BJ (cell line): Measurements from ENCODE around the gene MXRA8. TPM values are rescaled to one million over a fixed set of nuclear protein-coding genes. Genes with fewer than 3 reads are reported as not detected.
"Not testable (repeated sequence)": the region's sequence is repeated elsewhere in the genome, so short reads cannot be mapped to it uniquely, and the experiment has no call there.

ENCODE experiments used
- CTCF ChIA-PET: fragments of 350-600 bp; formaldehyde crosslinking; extraction: SDS; loops from one replicate; lab custom pipeline; 2021; ENCODE audit warnings: antibody characterized with exemption, inconsistent platforms; lab: Yijun Ruan, JAX
- POLR2A ChIA-PET: fragments of 300-600 bp; sonication (Branson Sonifier 250); formaldehyde crosslinking; extraction: SDS; loops from one replicate; lab custom pipeline; 2021; ENCODE audit warnings: antibody characterized with exemption; lab: Charles Lee
- DNase-seq: peaks from one replicate; pipeline ENCODE4 v3.0.0-alpha.2; 2011; ENCODE audit warnings: low read depth
- H3K27me3 ChIP-seq: 2 replicates; pipeline ENCODE4 v1.6.0; 2011; ENCODE audit warnings: low read length; ENCODE audit not compliant: control insufficient read depth, insufficient read depth
- H3K36me3 ChIP-seq: 2 replicates; pipeline ENCODE4 v1.5.1; 2011; ENCODE audit warnings: low read length; ENCODE audit not compliant: control insufficient read depth, insufficient read depth
- H3K4me3 ChIP-seq: 2 replicates; pipeline ENCODE4 v1.5.1; 2011; ENCODE audit warnings: low read depth, mild to moderate bottlenecking, control low read depth, low read length
- CTCF ChIP-seq: IDR thresholded peaks from 2 replicates; pipeline ENCODE4 v1.5.1; 2011; ENCODE audit warnings: low read depth, mild to moderate bottlenecking, control low read depth, inconsistent platforms, low read length, moderate library complexity; ENCODE audit not compliant: insufficient read depth
- polyA plus RNA-seq: library from polyadenylated mRNA; depleted of rRNA; stranded (reverse); fragments of >200 nt; gene quantifications from 2 replicates; pipeline ENCODE4 v1.2.3, GENCODE V29; 2011

The MXRA8 gene
- polyA plus RNA-seq, 1 experiment = 702 TPM

DNA sequence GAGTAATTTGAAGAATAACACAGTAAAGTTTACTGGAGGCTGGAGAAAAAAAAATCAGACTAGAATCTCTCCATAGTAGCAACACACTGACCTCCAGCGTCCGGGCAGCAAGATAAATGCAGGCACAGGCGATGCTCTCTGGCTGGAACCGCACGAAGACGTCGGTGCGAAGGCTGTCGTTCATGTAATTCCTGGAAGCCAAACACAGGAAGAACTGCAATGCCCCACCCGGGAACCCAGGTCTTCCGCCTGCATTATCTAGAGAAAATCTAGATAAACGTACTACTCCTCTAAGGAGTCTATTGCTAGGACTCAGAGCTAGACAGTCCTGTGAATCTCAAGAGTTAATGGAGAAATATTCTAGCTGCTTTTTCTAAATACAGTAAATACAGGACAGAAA is 32.3 kb upstream of the MXRA8 start:
- TF ChIP-seq CTCF = no peak
- Histone ChIP-seq H3K27me3 (no peaks in the 10 kb centered on the region), H3K4me3 (no peak overlapping the region), H3K36me3 (peaks cover 52% of the 10 kb centered on the region)
- CTCF ChIA-PET = interaction anchor here (1.1 to 1.7 kb wide), 3 partner anchors 10 to 19 kb away, joined by 4 to 6 read pairs (median 5); partner anchors contain the start of gene AURKAIP1
- POLR2A ChIA-PET = no interaction called here
- DNase-seq = no peak

DNA sequence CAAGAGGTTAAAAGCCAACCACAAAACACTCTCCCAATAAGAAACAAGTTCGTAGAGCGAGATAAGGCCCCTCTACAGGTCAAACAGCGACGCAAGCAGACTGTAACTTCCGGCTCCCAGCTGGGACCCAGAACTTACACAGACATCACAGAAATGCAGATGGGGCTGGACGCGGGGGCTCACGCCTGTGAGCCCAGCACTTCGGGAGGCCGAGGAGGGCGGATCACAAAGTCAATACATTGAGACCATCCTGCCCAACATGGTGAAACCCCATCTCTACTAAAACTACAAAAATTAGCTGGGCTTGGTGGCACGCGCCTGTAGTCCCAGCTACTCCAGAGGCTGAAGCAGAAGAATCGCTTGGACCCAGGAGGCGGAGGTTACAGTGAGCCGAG is 29.7 kb upstream of the MXRA8 start:
- DNase-seq = no peak
- Histone ChIP-seq H3K27me3 (no peaks in the 10 kb centered on the region), H3K4me3 (no peak overlapping the region), H3K36me3 (peaks cover 46% of the 10 kb centered on the region)
- CTCF ChIA-PET = interaction anchor here (1.8 to 2.4 kb wide), 2 partner anchors 11 to 16 kb away, joined by 7 to 8 read pairs; partner anchors contain the start of gene CCNL2
- no peak for TF ChIP-seq CTCF
- POLR2A ChIA-PET = no interaction called here

- Histone ChIP-seq H3K27me3 (no peaks in the 10 kb centered on the region), H3K36me3 (peaks cover 40% of the 10 kb centered on the region), H3K4me3 (no peak overlapping the region)
- TF ChIP-seq CTCF = no peak
- ChIA-PET CTCF (interaction anchor here (0.6 to 1.8 kb wide), 3 partner anchors 8 to 15 kb away, joined by 4 to 8 read pairs (median 4); partner anchors contain the start of gene CCNL2), POLR2A (no interaction called here)
- no peak for DNase-seq
Measured at GRCh38 chr1:1387098-1388077, 29.0 kb upstream of the MXRA8 start.

GRCh38 chr1:1385931-1386330 is 27.6 kb upstream of the MXRA8 start:
- no peak overlapping the region for H3K4me3 ChIP-seq
- DNase-seq = no peak
- H3K36me3 ChIP-seq = peaks cover 38% of the 10 kb centered on the region
- TF ChIP-seq CTCF = no peak
- no peaks in the 10 kb centered on the region for H3K27me3 ChIP-seq
- ChIA-PET CTCF (interaction anchor here (0.7 kb wide), 1 partner anchor 11 kb away, joined by 3 read pairs; the partner anchor contains the start of gene AURKAIP1), POLR2A (no interaction called here)

- POLR2A ChIA-PET = not testable (repeated sequence)
Measured at GRCh38 chr1:1385339-1385738, 27.0 kb upstream of the MXRA8 start.

More at GRCh38 chr1:1385339-1385738, 27.0 kb upstream of the MXRA8 start:
- peaks cover 37% of the 10 kb centered on the region for H3K36me3 ChIP-seq
- H3K27me3 ChIP-seq, DNase-seq, H3K4me3 ChIP-seq: not testable (repeated sequence)
- CTCF ChIA-PET = interaction anchor here (0.7 kb wide), 1 partner anchor 10 kb away, joined by 3 read pairs; the partner anchor contains the start of gene AURKAIP1
